CD4-positive, alpha-beta T cell (primary cell): ENCODE measurements around the gene CGREF1. TPM values are rescaled to one million over a fixed set of nuclear protein-coding genes. Genes with fewer than 3 reads are reported as not detected.

ENCODE experiments used
- ATAC-seq: fragments of 200-7000 bp; cut with Tn5 transposase; one replicate; pipeline ENCODE4 v1.10.0; 2022; ENCODE audit warnings: mild to moderate bottlenecking; ENCODE audit not compliant: poor library complexity
- CTCF ChIA-PET: fragments of 350-600 bp; sonication (Branson Sonifier 250); formaldehyde crosslinking; loops from one replicate; lab custom pipeline; 2021; ENCODE audit warnings: antibody characterized with exemption, inconsistent platforms; lab: Charles Lee
- POLR2A ChIA-PET: fragments of 350-600 bp; sonication (Branson Sonifier 250); formaldehyde crosslinking; loops from one replicate; lab custom pipeline; 2021; ENCODE audit warnings: antibody characterized with exemption, inconsistent platforms; lab: Charles Lee
- DNase-seq, 14 experiments: peaks; one replicate each; pipeline ENCODE4 v3.0.0-alpha.2; 2013 to 2020; ENCODE audit warnings: mixed read lengths in 2 of 14
- H3K27ac ChIP-seq, 2 donors: one replicate each; pipeline versions ENCODE4 v1.5.1 to v1.7.0; 2013; ENCODE audit warnings: low read length in 2 of 2, low read depth in 1 of 2, mild to moderate bottlenecking in 1 of 2
- H3K27me3 ChIP-seq, 2 experiments: 1 replicate in 1 of 2; 2 replicates in 1 of 2; pipeline versions ENCODE4 v1.6.1 to v1.7.0; 2013; ENCODE audit warnings: low read length in 2 of 2, control low read depth in 1 of 2, mild to moderate bottlenecking in 1 of 2, moderate library complexity in 1 of 2; ENCODE audit not compliant: insufficient read depth in 2 of 2, control insufficient read depth in 1 of 2
- H3K36me3 ChIP-seq: one replicate; pipeline ENCODE4 v1.6.1; 2013; ENCODE audit warnings: low read length, control low read depth; ENCODE audit not compliant: insufficient read depth
- H3K4me1 ChIP-seq: one replicate; pipeline ENCODE4 v1.6.1; 2013; ENCODE audit warnings: low read length, control low read depth; ENCODE audit not compliant: insufficient read depth
- H3K4me3 ChIP-seq: one replicate; pipeline ENCODE4 v1.5.1; 2013; ENCODE audit warnings: mild to moderate bottlenecking, low read length, moderate library complexity
- H3K9me3 ChIP-seq, 2 experiments: 1 replicate in 1 of 2; 2 replicates in 1 of 2; pipeline versions ENCODE4 v1.6.1 to v1.7.0; 2013; ENCODE audit warnings: low read length in 2 of 2, mild to moderate bottlenecking in 2 of 2, control low read depth in 1 of 2, moderate library complexity in 1 of 2; ENCODE audit not compliant: control insufficient read depth in 1 of 2, insufficient read depth in 1 of 2
- H3K27ac Mint-ChIP-seq: one replicate; pipeline ENCODE4 v1.8.0; 2020; ENCODE audit warnings: mixed read lengths
- H3K27me3 Mint-ChIP-seq: one replicate; pipeline ENCODE4 v1.8.0; 2021; ENCODE audit warnings: mixed read lengths
- H3K36me3 Mint-ChIP-seq: one replicate; pipeline ENCODE4 v1.8.0; 2021; ENCODE audit warnings: low read depth, mixed read lengths
- H3K4me1 Mint-ChIP-seq: one replicate; pipeline ENCODE4 v1.8.0; 2021; ENCODE audit warnings: low read depth, mixed read lengths
- H3K4me3 Mint-ChIP-seq: one replicate; pipeline ENCODE4 v1.8.0; 2020; ENCODE audit warnings: mild to moderate bottlenecking, mixed read lengths
- H3K9me3 Mint-ChIP-seq: one replicate; pipeline ENCODE4 v1.8.0; 2020; ENCODE audit warnings: mixed read lengths
- CTCF ChIP-seq: fragments of 200-600 bp; IDR thresholded peaks from one replicate; pipeline ENCODE4 v1.8.0; 2022; ENCODE audit warnings: antibody characterized with exemption, mild to moderate bottlenecking
- intact Hi-C, 2 experiments: fragments of 100-400 bp; cut with DNase I in 1 of 2; cut with micrococcal nuclease in 1 of 2; formaldehyde crosslinking; loops; one replicate each; pipeline versions ENCODE4 v1.15.1 to v1.9.0; 2023 to 2025; cut with DNase I, micrococcal nuclease
- total RNA-seq, 174 experiments: library from RNA in 2 of 174; stranded (reverse) in 2 of 174; gene quantifications; one replicate each; pipeline ENCODE4 v1.2.3 and lab custom pipeline; 2021 to 2026

Gene CGREF1
- total RNA-seq, 2 experiments from 2014 or later, result not detected

GRCh38 chr2:27134781-27135477 lies 16.0 kb upstream of the CGREF1 start:
- ChIA-PET POLR2A (interaction anchor here (1.0 to 3.8 kb wide), 5 partner anchors 11 to 84 kb away, joined by 3 to 56 read pairs (median 13); partner anchors contain the start of genes ABHD1, AGBL5, ATRAID and OST4), CTCF (interaction anchor here (1.4 to 2.6 kb wide), 4 partner anchors 11 to 168 kb away, joined by 4 to 8 read pairs (median 4); partner anchors contain the start of genes ABHD1 and AGBL5)
- Mint-ChIP-seq H3K4me1 (peaks cover 19% of the 10 kb centered on the region), H3K4me3 (peak overlapping the region; percentile 98), H3K9me3 (no peaks in the 10 kb centered on the region), H3K27ac (peak overlapping the region; percentile 94), H3K36me3 (peaks cover 30% of the 10 kb centered on the region), H3K27me3 (no peaks in the 10 kb centered on the region)
- H3K27me3 ChIP-seq, result no peaks in the 10 kb centered on the region
- intact Hi-C loops, result loop anchor here (1.0 to 5.0 kb wide), 7 partner anchors 12 to 242 kb away; partner anchors contain the start of genes ABHD1 (in 2 of the 2), ATRAID (in 2 of the 2), SLC5A6 (in 2 of the 2) and KHK (in 1 of the 2)
- peaks cover 30% of the 10 kb centered on the region for H3K36me3 ChIP-seq
- TF ChIP-seq CTCF, result no peak
- no peak for ATAC-seq
- peak overlapping the region; percentile 90 for H3K4me3 ChIP-seq
- H3K4me1 ChIP-seq, result peaks cover 30% of the 10 kb centered on the region
- no peaks in the 10 kb centered on the region for H3K9me3 ChIP-seq
- peak in 1 of 14 experiments; percentile 27 for DNase-seq
- H3K27ac ChIP-seq, result peak overlapping the region in 1 of 2 donors; percentile 79

- peaks cover 19% of the 10 kb centered on the region for H3K4me1 Mint-ChIP-seq
- TF ChIP-seq CTCF, result no peak
- peak within 1 kb of the TSS; percentile 98 for H3K4me3 Mint-ChIP-seq
- peak within 1 kb of the TSS; percentile 90 for H3K4me3 ChIP-seq
- ChIA-PET CTCF (interaction anchor here (0.5 to 2.6 kb wide), 6 partner anchors 11 to 169 kb away, joined by 3 to 8 read pairs (median 4); partner anchors contain the start of genes ABHD1 and AGBL5), POLR2A (interaction anchor here (1.0 to 3.8 kb wide), 7 partner anchors 10 to 83 kb away, joined by 3 to 56 read pairs (median 6); partner anchors contain the start of genes ABHD1, AGBL5, ATRAID and KHK)
- peaks cover 36% of the 10 kb centered on the region for H3K36me3 ChIP-seq
- H3K9me3 ChIP-seq, result no peaks in the 10 kb centered on the region
- H3K9me3 Mint-ChIP-seq, result no peaks in the 10 kb centered on the region
- H3K36me3 Mint-ChIP-seq, result peaks cover 35% of the 10 kb centered on the region
- intact Hi-C loops, result loop anchor here (1.0 to 5.0 kb wide), 7 partner anchors 11 to 101 kb away; partner anchors contain the start of genes ABHD1 (in 2 of the 2), ATRAID (in 2 of the 2), SLC5A6 (in 2 of the 2) and KHK (in 1 of the 2)
- DNase-seq, result peak; percentile 94 to 99 (median 98)
- peak; percentile 97 for ATAC-seq
- peak within 1 kb of the TSS; percentile 55 to 79 for H3K27ac ChIP-seq
- peaks cover 30% of the 10 kb centered on the region for H3K4me1 ChIP-seq
- H3K27me3 ChIP-seq, result no peaks in the 10 kb centered on the region
- peak within 1 kb of the TSS; percentile 94 for H3K27ac Mint-ChIP-seq
- H3K27me3 Mint-ChIP-seq, result no peaks in the 10 kb centered on the region
These were observed 15.2 kb upstream of the CGREF1 start, which contains the start of gene PREB for GRCh38 chr2:27133905-27134780. TSS of gene PREB (minus strand) at chr2:27134636. CDS start at chr2:27134421, 215 bp downstream.
